22Rv1 (cell line): ENCODE results near the gene SF3B2.

Experiments
- CTCF ChIP-seq: fragments of 450-650 bp; IDR thresholded peaks from 2 replicates; pipeline ENCODE4 v1.5.1; 2017; ENCODE audit warnings: mild to moderate bottlenecking
- ZFX ChIP-seq: fragments of 450-650 bp; IDR thresholded peaks from 2 replicates; pipeline ENCODE4 v1.6.1; 2017; ENCODE audit warnings: antibody characterized with exemption, borderline replicate concordance

- TF ChIP-seq CTCF (no peak), ZFX (no peak)
Observed at GRCh38 chr11:66055021-66055420, 2.9 kb downstream of the SF3B2 start.
